DND-41 (cell line): Measurements from ENCODE around the gene R3HDM1.

Source experiments
- EZH2 ChIP-seq: IDR thresholded peaks from 3 replicates; pipeline ENCODE4 v1.6.1; 2012; ENCODE audit warnings: borderline replicate concordance, low read depth, mild to moderate bottlenecking, moderate library complexity, low read length, inconsistent platforms; ENCODE audit not compliant: severe bottlenecking
- TF ChIP-seq, protein P1 (sequence below): IDR thresholded peaks from 2 replicates; pipeline ENCODE4 v1.5.1; 2012; ENCODE audit warnings: borderline replicate concordance, low read length, moderate library complexity, mild to moderate bottlenecking; ENCODE audit not compliant: poor library complexity, severe bottlenecking; ENCODE audit errors: extremely low read depth

DNA sequence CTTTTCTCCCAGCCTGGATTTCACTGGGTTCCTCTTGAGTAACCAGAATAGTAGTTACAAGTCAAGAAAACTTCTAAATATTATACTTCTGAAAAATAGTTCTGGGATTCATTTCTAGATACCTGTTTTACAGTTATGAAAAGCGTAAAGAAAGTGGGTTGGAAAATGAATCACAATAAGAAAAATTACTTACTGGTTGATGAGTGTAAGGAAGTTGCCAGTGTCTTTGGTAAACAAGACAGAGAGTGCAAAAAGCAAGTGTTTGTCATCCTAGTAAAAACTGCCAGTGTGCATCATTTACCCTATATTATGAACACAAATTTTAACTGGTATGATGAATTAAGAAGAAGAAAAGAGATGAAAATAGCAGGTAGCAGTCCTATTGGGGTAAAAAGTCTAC is 88.9 kb downstream of the R3HDM1 start:
- TF ChIP-seq, protein P1, sequence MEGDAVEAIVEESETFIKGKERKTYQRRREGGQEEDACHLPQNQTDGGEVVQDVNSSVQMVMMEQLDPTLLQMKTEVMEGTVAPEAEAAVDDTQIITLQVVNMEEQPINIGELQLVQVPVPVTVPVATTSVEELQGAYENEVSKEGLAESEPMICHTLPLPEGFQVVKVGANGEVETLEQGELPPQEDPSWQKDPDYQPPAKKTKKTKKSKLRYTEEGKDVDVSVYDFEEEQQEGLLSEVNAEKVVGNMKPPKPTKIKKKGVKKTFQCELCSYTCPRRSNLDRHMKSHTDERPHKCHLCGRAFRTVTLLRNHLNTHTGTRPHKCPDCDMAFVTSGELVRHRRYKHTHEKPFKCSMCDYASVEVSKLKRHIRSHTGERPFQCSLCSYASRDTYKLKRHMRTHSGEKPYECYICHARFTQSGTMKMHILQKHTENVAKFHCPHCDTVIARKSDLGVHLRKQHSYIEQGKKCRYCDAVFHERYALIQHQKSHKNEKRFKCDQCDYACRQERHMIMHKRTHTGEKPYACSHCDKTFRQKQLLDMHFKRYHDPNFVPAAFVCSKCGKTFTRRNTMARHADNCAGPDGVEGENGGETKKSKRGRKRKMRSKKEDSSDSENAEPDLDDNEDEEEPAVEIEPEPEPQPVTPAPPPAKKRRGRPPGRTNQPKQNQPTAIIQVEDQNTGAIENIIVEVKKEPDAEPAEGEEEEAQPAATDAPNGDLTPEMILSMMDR = no peak
- no peak for TF ChIP-seq EZH2
